CD8-positive, alpha-beta memory T cell (primary cell): Measurements from ENCODE around the gene RASAL2. TPM values are rescaled to one million over a fixed set of nuclear protein-coding genes. Genes with fewer than 3 reads are reported as not detected.

Source experiments
- CTCF ChIA-PET: fragments of 350-600 bp; sonication (Branson Sonifier 250); formaldehyde crosslinking; loops from one replicate; lab custom pipeline; 2021; ENCODE audit warnings: antibody characterized with exemption; lab: Charles Lee
- POLR2A ChIA-PET: fragments of 350-600 bp; sonication (Branson Sonifier 250); formaldehyde crosslinking; loops from one replicate; lab custom pipeline; 2021; ENCODE audit warnings: antibody characterized with exemption; lab: Charles Lee
- DNase-seq, 5 donors: peaks; one replicate each; pipeline versions ENCODE4 v3.0.0 to v3.0.0-alpha.2; 2020 to 2022; ENCODE audit warnings: mixed read lengths in 1 of 5
- H3K27ac ChIP-seq: one replicate; pipeline ENCODE4 v1.7.0; 2013; ENCODE audit warnings: low read depth, mild to moderate bottlenecking, low read length, moderate library complexity
- H3K27me3 ChIP-seq: 2 replicates; pipeline ENCODE4 v1.7.0; 2013; ENCODE audit warnings: low read length, mild to moderate bottlenecking; ENCODE audit not compliant: insufficient read depth, poor library complexity, severe bottlenecking
- H3K36me3 ChIP-seq: 2 replicates; pipeline ENCODE4 v1.7.0; 2013; ENCODE audit warnings: mild to moderate bottlenecking, low read length, moderate library complexity; ENCODE audit not compliant: insufficient read depth
- H3K4me1 ChIP-seq: 2 replicates; pipeline ENCODE4 v1.7.0; 2013; ENCODE audit warnings: mild to moderate bottlenecking, low read length, moderate library complexity; ENCODE audit not compliant: insufficient read depth
- H3K4me3 ChIP-seq: 2 replicates; pipeline ENCODE4 v1.7.0; 2013; ENCODE audit warnings: mild to moderate bottlenecking, low read length
- H3K9me3 ChIP-seq: 2 replicates; pipeline ENCODE4 v1.7.0; 2013; ENCODE audit warnings: mild to moderate bottlenecking, low read length
- H3K27ac Mint-ChIP-seq, 8 donors: one replicate each; pipeline ENCODE4 v1.8.0; 2020 to 2021; ENCODE audit warnings: mixed read lengths in 8 of 8, mild to moderate bottlenecking in 6 of 8, inconsistent platforms in 3 of 8, moderate library complexity in 3 of 8
- H3K27me3 Mint-ChIP-seq, 2 donors: one replicate each; pipeline ENCODE4 v1.8.0; 2020 to 2021; ENCODE audit warnings: mixed read lengths in 2 of 2, mild to moderate bottlenecking in 1 of 2, moderate library complexity in 1 of 2
- H3K36me3 Mint-ChIP-seq, 3 donors: one replicate each; pipeline ENCODE4 v1.8.0; 2020 to 2021; ENCODE audit warnings: mixed read lengths in 3 of 3, inconsistent platforms in 1 of 3, mild to moderate bottlenecking in 1 of 3
- H3K4me1 Mint-ChIP-seq, 3 donors: one replicate each; pipeline ENCODE4 v1.8.0; 2020 to 2021; ENCODE audit warnings: mixed read lengths in 3 of 3, inconsistent platforms in 1 of 3, mild to moderate bottlenecking in 1 of 3
- H3K4me3 Mint-ChIP-seq, 7 donors: one replicate each; pipeline ENCODE4 v1.8.0; 2020 to 2021; ENCODE audit warnings: mixed read lengths in 7 of 7, mild to moderate bottlenecking in 6 of 7, moderate library complexity in 4 of 7, inconsistent platforms in 2 of 7
- H3K9me3 Mint-ChIP-seq, 5 donors: one replicate each; pipeline ENCODE4 v1.8.0; 2020 to 2022; ENCODE audit warnings: mixed read lengths in 5 of 5, mild to moderate bottlenecking in 3 of 5, moderate library complexity in 2 of 5, inconsistent platforms in 1 of 5
- polyA plus RNA-seq: library from polyadenylated mRNA; unstranded; fragments of 300-500 nt; fragmentation: Illumina TruSeq; gene quantifications from one replicate; pipeline ENCODE4 v1.2.3, GENCODE V29; 2021
- total RNA-seq, 2 experiments: library from RNA; stranded (reverse); gene quantifications; one replicate each; pipeline ENCODE4 v1.2.3, GENCODE V29; 2021

RASAL2 gene
- total and polyA plus RNA-seq, 3 experiments from 2014 or later: 0.04 to 0.07 TPM; not detected in 1

- Mint-ChIP-seq H3K27ac (no peak overlapping the region), H3K27me3 (peaks cover 0 to under 1% of the 10 kb centered on the region in 2 donors), H3K4me3 (no peak overlapping the region), H3K9me3 (peaks cover 0 to 8% (median 0%) of the 10 kb centered on the region in 5 donors), H3K4me1 (no peaks in the 10 kb centered on the region), H3K36me3 (no peaks in the 10 kb centered on the region)
- H3K4me3 ChIP-seq: no peak overlapping the region
- no peak for DNase-seq
- no peak overlapping the region for H3K27ac ChIP-seq
- H3K9me3 ChIP-seq: no peaks in the 10 kb centered on the region
- ChIA-PET POLR2A (no interaction called here), CTCF (no interaction called here)
- H3K4me1 ChIP-seq: no peaks in the 10 kb centered on the region
- no peaks in the 10 kb centered on the region for H3K27me3 ChIP-seq
- H3K36me3 ChIP-seq: no peaks in the 10 kb centered on the region
These were observed 324.0 kb downstream of the RASAL2 start for GRCh38 chr1:178417858-178418257.

DNA sequence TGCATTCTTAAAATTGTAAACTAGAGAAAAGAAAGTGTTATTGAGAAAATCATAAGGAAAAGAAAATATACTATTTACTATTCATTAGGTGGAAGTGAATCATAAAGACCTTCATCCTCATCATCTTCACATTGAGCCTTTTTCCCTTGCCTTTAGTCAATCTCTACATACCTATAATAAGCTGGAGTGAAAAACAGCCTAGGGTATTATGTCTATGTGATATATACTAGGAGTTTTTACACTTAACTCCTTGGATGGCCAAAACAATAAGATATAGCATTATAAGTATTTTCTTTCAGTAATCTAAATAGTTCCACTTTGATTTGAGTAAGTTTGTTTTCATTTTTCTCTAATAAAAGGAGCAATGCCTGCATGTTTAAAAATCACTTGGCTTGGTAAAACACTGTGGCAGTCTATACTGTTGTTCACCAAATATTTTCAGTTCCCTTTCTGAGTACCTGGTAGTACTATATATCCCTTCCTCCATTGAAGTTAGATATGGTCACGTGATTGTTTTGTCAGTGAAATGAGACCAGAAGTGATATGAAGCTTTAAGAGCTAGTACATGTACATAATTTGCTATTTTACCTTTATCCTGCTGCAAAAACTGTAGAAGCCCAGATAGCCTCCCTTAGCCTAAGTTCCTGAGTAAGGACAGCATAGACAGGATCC is 324.5 kb downstream of the RASAL2 start:
- peaks cover 0 to 8% (median 0%) of the 10 kb centered on the region in 5 donors for H3K9me3 Mint-ChIP-seq
- CTCF ChIA-PET: no interaction called here
- POLR2A ChIA-PET: no interaction called here
- no peaks in the 10 kb centered on the region for H3K9me3 ChIP-seq
- H3K27me3 ChIP-seq: no peaks in the 10 kb centered on the region
- no peaks in the 10 kb centered on the region for H3K36me3 ChIP-seq
- no peak overlapping the region for H3K4me3 ChIP-seq
- DNase-seq: no peak
- no peaks in the 10 kb centered on the region for H3K4me1 ChIP-seq
- H3K36me3 Mint-ChIP-seq: no peaks in the 10 kb centered on the region
- no peaks in the 10 kb centered on the region for H3K4me1 Mint-ChIP-seq
- no peaks in the 10 kb centered on the region for H3K27me3 Mint-ChIP-seq
- H3K4me3 Mint-ChIP-seq: no peak overlapping the region
- no peak overlapping the region for H3K27ac ChIP-seq
- no peak overlapping the region for H3K27ac Mint-ChIP-seq

GRCh38 chr1:178434360-178434759 is 340.5 kb downstream of the RASAL2 start:
- H3K36me3 Mint-ChIP-seq: no peaks in the 10 kb centered on the region
- Histone ChIP-seq H3K27me3 (no peaks in the 10 kb centered on the region), H3K36me3 (no peaks in the 10 kb centered on the region), H3K4me1 (no peaks in the 10 kb centered on the region), H3K4me3 (no peak overlapping the region), H3K27ac (no peak overlapping the region), H3K9me3 (no peaks in the 10 kb centered on the region)
- no peaks in the 10 kb centered on the region for H3K27me3 Mint-ChIP-seq
- H3K4me3 Mint-ChIP-seq: no peak overlapping the region
- ChIA-PET CTCF (interaction anchor here (1.3 kb wide), 1 partner anchor 15 kb away, joined by 3 read pairs; no protein-coding TSS in a partner anchor), POLR2A (no interaction called here)
- no peak overlapping the region for H3K27ac Mint-ChIP-seq
- no peaks in the 10 kb centered on the region for H3K4me1 Mint-ChIP-seq
- H3K9me3 Mint-ChIP-seq: peaks cover 0 to 2% (median 0%) of the 10 kb centered on the region in 5 donors
- DNase-seq: no peak

DNA sequence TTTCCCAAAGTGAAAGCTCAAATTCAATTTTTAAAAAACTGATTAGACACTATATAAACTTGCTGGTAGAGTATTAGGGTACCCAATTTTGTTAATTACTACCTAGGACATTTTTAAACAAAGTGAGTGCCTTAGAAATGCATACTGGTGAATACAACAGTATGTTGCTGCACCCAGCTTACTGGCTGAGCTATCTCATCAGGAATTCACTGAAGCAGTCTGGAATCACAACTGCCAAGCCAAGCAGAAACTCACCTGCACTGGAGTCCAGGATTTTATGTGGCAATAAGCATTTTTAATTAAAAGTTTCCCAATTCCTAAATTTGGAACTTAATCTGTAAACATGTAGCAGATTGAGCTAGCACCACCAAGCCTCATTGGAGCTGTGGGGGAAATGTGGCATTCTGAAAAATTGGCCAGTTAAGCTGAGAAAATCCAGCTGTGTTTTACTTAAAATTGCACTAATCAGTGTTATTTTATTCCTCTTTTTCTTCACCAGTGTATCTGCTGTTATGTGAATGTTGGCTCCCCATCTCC is 341.1 kb downstream of the RASAL2 start:
- Mint-ChIP-seq H3K4me3 (no peak overlapping the region), H3K9me3 (peaks cover 0 to 2% (median 0%) of the 10 kb centered on the region in 5 donors), H3K27me3 (no peaks in the 10 kb centered on the region), H3K27ac (no peak overlapping the region), H3K4me1 (no peaks in the 10 kb centered on the region), H3K36me3 (no peaks in the 10 kb centered on the region)
- H3K4me1 ChIP-seq: no peaks in the 10 kb centered on the region
- no peak overlapping the region for H3K27ac ChIP-seq
- DNase-seq: no peak
- H3K36me3 ChIP-seq: no peaks in the 10 kb centered on the region
- H3K4me3 ChIP-seq: no peak overlapping the region
- CTCF ChIA-PET: interaction anchor here (1.3 kb wide), 1 partner anchor 15 kb away, joined by 3 read pairs; no protein-coding TSS in a partner anchor
- POLR2A ChIA-PET: no interaction called here
- no peaks in the 10 kb centered on the region for H3K27me3 ChIP-seq
- H3K9me3 ChIP-seq: no peaks in the 10 kb centered on the region

- no peak overlapping the region for H3K27ac ChIP-seq
- no peak for DNase-seq
- no peaks in the 10 kb centered on the region for H3K9me3 ChIP-seq
- Mint-ChIP-seq H3K27ac (no peak overlapping the region), H3K9me3 (peaks cover 0 to 2% (median 0%) of the 10 kb centered on the region in 5 donors), H3K27me3 (no peaks in the 10 kb centered on the region), H3K4me1 (no peaks in the 10 kb centered on the region), H3K36me3 (no peaks in the 10 kb centered on the region), H3K4me3 (no peak overlapping the region)
- no peak overlapping the region for H3K4me3 ChIP-seq
- no peaks in the 10 kb centered on the region for H3K27me3 ChIP-seq
- ChIA-PET CTCF (no interaction called here), POLR2A (no interaction called here)
- no peaks in the 10 kb centered on the region for H3K36me3 ChIP-seq
- H3K4me1 ChIP-seq: no peaks in the 10 kb centered on the region
These were observed 343.0 kb downstream of the RASAL2 start for GRCh38 chr1:178436899-178437298.

DNA sequence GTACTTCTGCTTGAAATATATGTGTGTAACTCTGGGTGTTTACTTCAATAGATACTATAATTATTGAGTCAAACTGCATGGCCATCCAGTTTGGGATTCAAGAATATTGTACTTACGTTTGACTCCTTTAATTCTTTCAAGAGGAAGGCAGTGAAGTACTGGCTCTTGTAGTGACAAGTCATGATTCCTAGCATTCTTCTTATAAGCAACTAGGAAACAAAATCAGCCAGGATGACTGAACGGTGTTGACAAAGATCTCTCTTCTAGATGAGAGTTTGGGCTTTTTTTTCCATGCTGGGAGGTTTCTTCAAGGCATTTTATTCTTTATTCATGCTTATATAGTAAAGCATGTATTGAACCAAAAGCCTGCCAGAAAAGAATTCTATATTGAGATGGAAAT is 344.5 kb downstream of the RASAL2 start:
- no peaks in the 10 kb centered on the region for H3K36me3 ChIP-seq
- no peak overlapping the region for H3K4me3 ChIP-seq
- Mint-ChIP-seq H3K27ac (no peak overlapping the region), H3K4me1 (no peaks in the 10 kb centered on the region), H3K9me3 (peaks cover 0 to 4% (median 0%) of the 10 kb centered on the region in 5 donors), H3K4me3 (no peak overlapping the region), H3K36me3 (no peaks in the 10 kb centered on the region), H3K27me3 (no peaks in the 10 kb centered on the region)
- no peaks in the 10 kb centered on the region for H3K27me3 ChIP-seq
- no peak for DNase-seq
- ChIA-PET POLR2A (no interaction called here), CTCF (no interaction called here)
- H3K9me3 ChIP-seq: no peaks in the 10 kb centered on the region
- no peak overlapping the region for H3K27ac ChIP-seq
- H3K4me1 ChIP-seq: no peaks in the 10 kb centered on the region

DNA sequence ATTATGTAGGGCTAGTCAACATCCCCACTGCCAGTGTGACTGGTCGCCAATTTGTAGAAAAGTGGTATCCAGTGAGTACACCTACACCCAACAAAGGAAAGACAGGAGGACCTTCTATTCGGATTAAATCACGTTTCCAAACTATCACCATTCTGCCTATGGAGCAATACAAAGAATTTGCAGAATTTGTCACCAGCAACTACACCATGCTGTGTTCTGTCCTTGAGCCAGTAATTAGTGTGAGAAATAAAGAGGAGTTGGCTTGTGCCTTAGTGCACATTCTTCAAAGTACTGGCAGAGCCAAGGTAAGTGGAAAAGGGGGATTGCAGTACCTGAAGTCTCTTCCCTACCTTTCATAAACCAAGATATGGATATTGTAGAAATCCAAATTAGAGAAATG is 349.0 kb downstream of the RASAL2 start:
- CTCF ChIA-PET: no interaction called here

DNA sequence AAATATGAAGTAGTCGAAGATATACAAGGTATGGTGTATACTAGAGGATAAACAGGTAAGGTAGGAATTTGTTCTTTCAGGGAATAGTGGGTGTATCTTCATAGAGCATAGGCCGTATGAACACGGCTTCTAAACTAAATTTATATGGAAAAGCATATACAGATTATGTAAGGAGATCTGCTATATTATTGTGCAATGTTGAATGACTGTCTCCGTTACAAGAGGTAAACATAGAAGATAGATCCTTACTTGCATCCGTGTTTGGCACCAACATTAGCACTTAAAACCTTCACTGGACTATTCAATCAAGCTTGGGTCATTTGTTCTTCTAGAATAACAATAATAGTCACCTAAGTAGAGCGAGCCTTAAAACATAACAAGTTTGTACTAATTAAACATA is 357.0 kb downstream of the RASAL2 start:
- Histone ChIP-seq H3K4me1 (no peaks in the 10 kb centered on the region), H3K4me3 (no peak overlapping the region), H3K27ac (no peak overlapping the region), H3K27me3 (no peaks in the 10 kb centered on the region), H3K36me3 (no peaks in the 10 kb centered on the region), H3K9me3 (no peaks in the 10 kb centered on the region)
- DNase-seq: no peak
- ChIA-PET POLR2A (no interaction called here), CTCF (no interaction called here)
- H3K27me3 Mint-ChIP-seq: peaks cover 0 to 1% of the 10 kb centered on the region in 2 donors
- no peak overlapping the region for H3K4me3 Mint-ChIP-seq
- no peak overlapping the region for H3K27ac Mint-ChIP-seq
- H3K36me3 Mint-ChIP-seq: no peaks in the 10 kb centered on the region
- H3K4me1 Mint-ChIP-seq: no peaks in the 10 kb centered on the region
- H3K9me3 Mint-ChIP-seq: no peaks in the 10 kb centered on the region

More for the DNA sequence above, 349.0 kb downstream of the RASAL2 start:
- POLR2A ChIA-PET: no interaction called here
- Mint-ChIP-seq H3K27me3 (peaks cover 1 to 6% of the 10 kb centered on the region in 2 donors), H3K36me3 (no peaks in the 10 kb centered on the region), H3K4me3 (no peak overlapping the region), H3K27ac (no peak overlapping the region), H3K9me3 (peaks cover 0 to 2% (median 0%) of the 10 kb centered on the region in 5 donors), H3K4me1 (no peaks in the 10 kb centered on the region)
- DNase-seq: no peak
- no peaks in the 10 kb centered on the region for H3K9me3 ChIP-seq
- H3K27me3 ChIP-seq: no peaks in the 10 kb centered on the region
- no peaks in the 10 kb centered on the region for H3K4me1 ChIP-seq
- no peak overlapping the region for H3K4me3 ChIP-seq
- H3K27ac ChIP-seq: no peak overlapping the region
- H3K36me3 ChIP-seq: no peaks in the 10 kb centered on the region
